Globus pallidus (tissue), 1 donor: ENCODE measurements around the gene UBXN11.
"Not testable (repeated sequence)": the region's sequence is repeated elsewhere in the genome, so short reads cannot be mapped to it uniquely, and the experiment has no call there.

Source experiments
- DNase-seq: peaks from one replicate; pipeline ENCODE4 v3.0.0-alpha.2; 2015; ENCODE audit warnings: low spot score

Gene UBXN11

DNA sequence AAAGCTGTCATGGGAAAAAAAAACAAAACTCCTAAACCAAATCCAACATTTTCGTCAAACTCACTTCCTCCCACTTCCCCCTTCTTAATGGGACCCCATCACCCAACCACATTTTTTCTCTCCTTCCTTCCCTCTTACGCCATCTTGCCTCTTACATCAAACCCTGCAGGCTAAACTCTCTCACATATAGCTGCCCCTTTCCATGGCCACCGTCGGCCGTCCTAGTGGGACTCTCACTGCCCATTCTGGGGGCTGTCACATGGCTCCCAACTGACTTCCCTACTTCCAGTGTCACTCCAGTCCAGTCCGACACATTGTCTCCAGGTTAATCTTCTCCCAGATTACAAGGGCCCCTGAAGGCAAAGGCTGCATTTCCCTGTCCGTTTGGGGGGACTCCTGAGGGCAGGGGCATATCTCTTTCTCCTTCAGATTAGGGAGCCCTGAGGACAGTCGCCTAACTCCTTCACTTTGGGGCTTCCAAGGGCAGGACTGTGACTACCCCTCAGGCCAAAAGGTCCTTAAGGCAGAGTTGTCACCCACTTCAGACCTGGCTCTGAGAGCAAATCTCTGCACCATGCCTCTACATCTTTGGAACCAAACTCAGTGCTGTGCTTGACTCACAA lies 658 bp downstream of the UBXN11 start:
- DNase-seq: no peak

DNA sequence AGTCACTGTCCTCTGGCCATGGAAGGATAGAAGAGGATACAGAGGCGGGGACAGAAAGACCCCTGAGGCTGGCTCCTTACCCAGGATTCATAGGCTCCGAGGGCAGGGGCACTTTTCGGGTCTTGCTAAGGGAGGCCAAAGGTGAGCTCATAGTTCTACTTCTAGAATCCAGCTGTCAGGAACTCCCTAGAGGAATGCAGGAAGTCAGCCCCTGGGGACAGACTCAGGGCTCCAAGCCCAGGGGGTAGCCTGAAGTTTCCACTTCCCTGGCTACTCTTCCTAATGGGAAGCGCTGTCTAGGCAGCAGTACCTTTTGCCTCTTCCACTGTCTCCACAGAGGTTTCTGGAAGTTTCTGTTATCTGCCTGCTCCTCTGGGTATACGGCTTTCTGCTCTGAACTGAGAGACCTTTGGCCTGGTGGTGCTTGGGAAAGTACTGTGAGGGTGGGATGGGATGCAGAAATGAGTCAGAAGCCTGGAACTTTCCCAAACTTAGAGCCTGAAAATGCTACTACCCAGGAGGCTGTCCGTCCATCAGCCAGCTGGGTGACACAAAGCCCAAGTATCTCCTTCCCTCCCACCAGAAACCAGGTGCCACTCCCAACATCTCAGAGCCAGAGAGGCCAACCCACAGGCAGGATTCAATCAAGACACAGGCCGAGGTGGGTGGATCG lies 3.6 kb downstream of the UBXN11 start:
- no peak for DNase-seq

DNA sequence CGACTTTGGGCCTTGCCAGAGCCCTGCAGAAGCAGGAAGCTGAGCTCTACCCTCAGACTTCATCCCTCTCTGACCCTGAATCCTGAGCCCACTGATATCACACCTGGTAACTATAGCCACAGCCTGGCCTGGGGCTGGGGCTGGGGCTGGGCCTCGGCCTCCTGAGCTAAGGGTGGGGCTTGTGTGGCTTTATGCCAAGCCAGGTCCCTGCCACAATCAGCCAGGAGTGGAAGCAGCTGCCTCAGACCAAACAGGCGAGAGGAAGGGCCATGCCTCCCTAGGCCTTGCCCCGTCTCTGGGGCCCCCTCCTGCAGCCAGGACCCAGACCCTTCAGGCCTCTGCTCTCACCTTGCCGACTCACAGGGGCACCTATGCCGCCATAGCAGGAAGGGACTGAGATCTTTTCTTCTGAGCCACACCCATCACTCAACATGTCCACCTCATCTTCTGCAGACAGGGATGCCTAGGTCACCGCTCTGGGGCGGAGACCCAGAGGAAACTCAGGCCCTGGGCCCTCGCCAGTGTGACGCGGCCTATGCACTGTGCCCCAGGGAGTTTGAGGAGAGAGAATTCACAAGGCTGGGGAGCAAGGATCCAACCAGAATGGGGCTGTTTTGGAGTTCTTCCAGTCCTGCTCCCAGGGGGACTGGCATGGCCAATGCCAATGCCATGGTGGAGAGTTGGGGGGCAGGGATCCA lies 5.7 kb downstream of the UBXN11 start:
- DNase-seq: no peak

DNA sequence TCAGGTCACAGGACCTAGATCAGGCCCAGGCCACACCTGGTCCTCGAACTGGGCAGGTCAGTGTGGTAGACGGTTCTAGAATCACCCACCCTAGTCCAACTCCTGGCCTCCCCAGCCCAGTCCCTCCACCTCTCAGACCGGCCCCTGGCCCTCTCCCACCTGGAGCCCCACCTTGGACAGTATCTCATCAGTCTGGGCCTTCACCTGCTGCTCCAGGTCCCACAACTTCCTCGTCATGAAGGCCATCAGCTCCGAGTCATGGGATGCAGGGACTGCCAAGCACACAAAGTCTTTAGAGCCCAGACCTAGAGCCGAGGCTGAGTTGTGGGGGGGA lies 8.7 kb downstream of the UBXN11 start:
- DNase-seq: no peak

DNA sequence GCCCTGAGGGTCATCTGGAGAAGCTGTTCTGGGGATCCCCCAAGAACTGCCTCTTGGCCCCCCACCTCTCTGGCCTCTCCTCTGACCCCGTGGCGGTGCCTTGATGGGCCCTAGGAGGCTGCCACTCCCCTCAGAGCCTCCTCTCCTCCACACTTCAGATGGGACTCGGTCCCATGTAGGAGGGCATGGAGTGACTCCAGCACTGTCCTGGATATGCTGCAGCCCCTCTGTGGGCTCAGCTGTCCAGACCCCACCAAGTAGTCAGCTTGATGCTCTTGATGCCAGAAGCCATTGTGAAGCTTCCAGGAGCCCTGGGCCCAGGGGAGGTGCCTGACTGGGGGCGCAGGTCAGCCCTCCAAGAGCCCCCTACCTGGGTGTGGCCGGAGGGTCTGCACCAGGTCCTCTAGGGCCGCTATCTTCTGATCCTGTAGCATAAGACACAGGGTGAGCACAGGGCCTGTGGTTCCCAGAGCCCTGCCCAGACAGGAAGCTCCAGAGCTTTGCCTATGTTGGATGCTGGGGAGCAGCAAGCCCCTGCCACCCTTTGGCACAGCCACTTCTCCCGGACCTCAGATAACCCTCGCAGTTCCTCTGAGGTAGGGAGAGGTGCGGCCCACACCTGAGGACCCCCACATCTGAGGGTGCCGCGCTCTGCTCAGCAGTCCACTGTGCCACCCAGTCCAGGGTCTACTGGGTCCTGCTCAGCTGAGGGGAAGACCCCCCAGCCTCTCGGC lies 9.2 kb downstream of the UBXN11 start:
- DNase-seq: no peak

DNA sequence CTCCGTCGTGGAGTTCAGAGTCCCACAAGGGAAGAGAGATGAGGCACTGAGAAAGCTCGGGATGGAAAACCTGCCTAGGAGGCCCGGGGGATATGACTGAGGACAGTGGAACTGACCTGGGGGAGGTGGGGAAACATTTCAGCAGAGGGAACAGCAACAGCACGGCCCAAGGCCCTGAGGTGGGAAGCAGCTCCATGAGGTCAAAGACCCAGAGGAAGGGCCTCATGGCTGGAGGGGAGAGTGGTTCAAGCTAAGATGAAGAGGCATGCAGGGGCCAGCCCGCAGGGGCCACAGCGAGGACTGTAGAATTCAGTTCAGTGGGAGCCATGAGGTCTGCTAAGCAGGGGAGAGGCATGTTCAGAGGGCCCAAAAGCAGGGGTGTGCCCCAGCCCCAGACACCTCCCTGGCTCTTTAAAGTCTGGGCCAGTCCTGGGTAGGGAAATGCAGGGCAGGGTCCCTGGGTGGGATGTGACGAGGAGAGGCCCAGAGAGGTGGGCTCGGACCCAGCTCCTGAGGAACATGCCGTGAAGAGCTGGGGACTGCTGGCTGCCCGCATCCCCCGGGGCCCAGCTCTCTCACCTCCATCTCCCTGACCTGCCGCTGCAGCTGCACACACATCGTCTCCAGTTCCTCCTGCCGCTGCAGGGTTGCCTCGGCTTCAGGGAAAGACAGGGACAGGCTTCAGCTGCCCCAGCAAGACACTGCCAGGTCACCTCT lies 9.9 kb downstream of the UBXN11 start:
- no peak for DNase-seq

DNA sequence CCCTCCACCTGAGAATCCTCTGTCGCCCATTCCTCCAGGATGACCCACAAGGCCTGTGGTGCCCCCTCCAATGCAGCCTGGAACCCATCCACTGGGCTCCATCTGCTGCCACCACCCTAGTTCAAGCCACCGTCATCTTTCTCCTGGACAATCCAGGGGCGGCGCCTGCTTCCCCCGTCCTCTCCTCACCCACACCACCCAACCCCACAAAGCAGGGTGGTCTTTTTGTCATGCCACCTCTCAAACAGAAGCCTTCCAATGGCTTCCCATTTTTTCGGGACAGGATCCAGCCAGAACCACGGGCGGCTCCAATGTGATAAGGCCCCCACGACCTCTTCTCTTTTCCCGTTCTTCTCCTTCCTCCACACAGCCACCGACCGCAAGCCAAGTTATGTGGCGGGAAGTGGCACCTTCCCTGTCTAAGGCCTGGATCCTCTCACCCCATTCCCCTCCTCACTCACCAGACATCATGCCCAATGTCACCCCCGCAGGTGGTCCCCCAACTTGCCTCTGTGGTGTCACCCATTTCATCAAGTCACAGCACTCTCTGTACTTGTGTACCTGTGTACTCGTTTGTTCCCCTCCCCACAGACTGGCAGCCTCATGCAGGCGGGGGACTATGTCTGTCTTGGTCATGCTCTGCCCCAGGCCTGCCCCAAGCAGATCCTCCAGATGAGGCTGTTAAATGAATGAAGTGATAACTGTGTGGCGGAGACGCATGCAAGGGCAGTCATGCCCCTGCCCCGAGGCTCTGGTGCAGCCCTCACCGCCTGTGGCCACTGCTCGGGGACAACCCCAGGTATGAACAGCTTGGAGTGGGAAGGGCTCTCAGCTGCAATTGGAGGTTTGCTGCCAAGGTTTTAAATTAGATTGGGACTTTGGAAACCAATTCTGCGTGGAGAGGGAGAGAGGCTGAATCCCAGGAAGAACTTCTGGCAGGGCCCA lies 11.0 kb downstream of the UBXN11 start:
- no peak for DNase-seq

DNA sequence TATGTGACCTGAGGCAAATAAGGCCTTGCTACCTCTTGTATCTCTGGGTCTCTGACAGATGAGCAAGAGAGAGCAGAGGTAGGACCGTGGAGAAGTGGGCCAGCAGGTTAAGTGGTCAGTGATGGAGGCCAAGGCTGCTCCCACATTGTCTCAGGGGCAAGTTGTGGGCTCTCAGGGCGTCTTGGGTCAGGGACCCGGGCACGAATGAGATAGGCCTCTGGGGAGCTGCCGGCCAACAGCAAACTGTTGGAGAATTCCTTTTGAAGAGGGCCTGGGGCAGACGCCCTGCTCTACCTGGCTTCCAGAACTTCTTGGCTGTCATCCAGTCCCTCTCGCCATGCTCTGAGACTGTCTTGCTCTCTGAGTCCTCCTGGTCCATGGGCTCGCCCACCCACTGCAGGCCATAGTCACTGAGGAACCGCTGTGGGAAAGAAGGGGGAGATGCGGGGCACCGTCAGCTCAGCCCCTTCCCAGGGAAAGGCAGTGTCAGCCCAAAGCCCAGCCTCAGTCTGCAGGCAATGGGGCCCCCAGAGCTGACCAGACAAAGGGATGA lies 12.4 kb downstream of the UBXN11 start:
- DNase-seq: no peak

DNA sequence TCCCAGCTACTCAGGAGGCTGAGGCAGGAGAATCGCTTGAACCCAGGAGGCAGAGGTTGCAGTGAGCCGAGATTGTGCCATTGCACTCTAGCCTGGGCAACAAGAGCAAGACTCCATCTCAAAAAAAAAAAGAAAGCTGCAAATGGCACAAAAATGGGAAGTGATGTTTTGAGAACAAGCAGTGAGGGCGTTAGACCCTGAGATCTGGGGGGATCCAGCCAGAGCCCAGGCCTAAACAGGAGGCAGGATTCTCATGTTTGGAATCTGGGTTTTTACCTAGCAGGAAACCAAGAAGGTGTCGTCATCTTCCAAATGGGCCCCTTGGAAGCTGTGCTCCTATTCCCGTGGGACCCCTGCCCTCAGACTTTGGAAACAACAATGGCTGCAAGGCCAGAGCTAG lies 13.7 kb downstream of the UBXN11 start:
- DNase-seq: not testable (repeated sequence)

DNA sequence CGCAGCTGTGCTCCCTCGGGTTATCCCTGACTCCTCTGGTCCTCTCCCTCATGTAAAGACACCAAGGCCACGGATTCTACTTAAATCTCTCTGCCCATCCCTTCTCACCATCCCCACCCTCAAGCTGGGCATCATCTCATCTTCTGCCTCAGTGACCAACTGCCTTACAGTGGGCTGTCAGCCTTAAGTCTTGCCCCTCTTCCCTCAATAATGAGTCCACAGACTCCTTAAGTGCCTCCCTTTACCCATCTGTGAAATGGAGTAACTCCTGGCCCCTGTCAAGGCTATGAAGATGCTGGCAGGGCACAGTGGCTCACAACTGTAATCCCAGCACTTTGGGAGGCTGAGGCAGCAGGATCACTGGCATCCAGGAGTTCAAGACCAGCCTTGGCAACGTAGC lies 14.5 kb downstream of the UBXN11 start:
- no peak for DNase-seq

DNA sequence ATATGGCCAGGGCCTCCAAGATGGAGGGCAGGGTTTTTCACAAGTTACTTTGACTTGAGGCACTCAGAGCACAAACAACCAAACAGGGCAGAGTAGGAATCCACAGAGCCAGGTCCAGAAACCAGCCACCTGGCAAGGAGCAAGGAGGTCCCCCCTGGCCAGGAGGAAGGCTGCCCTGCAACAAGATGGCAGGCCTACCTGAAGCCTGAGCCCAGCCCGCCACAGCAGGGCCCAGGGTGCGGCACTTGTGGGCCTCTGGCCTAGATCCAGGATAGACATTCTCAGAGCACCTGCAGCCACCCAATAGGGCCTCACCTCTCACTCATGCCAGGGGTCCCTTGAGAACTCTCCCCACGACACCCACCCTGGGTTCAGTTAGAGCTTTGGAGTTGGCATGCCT lies 15.0 kb downstream of the UBXN11 start:
- no peak for DNase-seq

DNA sequence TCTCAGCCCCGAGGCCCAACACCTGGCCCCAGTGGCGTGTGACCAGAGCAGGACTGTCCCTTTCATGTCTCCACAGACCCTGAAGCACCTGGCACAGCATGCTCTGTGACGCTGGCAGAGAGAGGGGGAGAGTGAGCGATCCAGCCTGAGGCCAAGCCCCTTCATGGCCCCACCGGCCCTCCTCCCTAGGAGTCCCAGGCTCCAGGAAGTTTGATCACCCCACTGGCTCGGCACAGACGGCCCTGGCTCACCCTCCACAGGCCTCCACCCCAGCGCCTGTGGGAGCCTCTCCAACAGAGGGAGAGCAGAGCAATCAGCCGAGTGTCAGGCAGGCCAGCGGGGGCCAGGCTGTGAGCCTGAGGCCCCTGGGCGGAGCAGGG lies 15.6 kb downstream of the UBXN11 start:
- no peak for DNase-seq

DNA sequence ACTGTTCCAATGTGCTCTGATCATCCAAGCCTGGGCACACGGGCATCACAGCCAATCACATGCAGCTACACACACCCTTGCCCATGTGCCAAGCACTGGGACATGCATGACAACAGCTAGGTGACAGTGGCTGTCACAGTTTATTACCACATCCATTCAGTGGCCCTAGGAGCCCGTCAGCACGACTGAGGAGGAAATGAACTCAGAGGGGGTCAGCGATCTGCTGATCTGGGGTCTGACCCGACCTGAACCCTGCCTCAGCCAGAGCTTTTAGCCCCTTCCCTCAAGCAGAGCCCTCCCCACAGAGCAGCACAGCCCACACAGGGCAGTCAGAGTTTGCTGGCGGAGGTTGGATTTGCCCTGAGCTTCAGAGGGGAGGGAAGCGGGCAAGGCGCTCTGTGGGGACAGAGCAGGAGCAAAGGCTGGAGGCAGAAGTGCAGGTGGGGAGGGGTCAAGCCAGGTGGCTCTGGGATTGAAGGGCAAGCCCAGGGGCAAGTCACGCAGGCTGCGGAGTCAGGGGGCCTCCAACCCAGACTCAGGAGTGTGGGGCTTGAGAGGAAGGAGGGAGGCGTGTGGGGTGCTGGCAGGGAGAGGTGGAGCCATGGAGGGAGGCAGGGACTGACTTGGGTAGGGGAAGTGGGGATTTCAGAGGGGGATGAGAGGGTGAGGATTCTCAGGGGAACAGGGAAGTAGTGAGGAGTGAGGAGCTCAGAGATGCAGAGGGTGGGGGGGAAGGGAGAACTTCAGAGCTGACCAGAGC lies 16.1 kb downstream of the UBXN11 start:
- DNase-seq: no peak

DNA sequence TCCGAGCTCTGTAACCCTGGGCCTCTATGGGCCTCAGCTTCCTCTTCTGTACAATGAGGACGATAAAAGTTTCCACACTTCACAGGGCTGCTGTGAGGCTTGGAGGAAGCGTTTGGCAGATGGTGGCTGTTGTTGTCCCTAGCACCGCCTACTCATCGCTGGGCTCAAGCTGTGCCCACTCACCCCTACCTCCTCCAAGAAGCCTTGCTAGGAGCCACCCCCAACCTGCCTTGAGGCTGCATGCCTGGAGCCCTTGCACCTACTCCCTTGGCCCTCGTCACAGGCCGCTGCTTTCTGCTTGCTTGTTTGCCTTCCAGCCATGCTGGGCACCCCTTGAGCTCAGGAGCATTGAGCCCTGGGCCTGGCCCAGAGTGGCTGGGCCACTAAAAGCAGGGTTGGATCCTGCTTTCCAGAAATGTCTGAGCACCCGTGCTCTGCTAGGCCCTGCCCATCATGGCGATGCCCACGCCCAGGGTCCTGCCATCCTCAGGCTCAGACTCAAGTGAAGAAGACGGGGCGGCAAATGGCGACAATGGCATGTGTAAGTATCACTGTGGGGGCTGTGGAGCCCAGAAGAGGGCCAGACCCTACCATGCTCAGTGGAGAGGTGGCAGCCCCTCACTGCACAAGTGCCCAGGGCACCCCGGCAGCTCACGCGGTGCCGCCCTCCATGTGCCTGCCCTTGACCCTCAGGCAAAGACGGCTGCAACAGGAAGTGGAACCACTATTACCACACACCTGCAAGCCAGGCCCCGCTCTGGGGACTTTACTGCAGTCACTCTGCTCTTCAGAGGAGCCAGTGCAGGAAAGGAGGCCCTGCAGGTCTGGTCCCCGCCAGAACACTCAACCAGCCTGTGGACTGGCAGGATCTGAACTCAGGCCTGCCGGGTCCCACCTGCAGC lies 17.0 kb downstream of the UBXN11 start:
- DNase-seq: no peak

DNA sequence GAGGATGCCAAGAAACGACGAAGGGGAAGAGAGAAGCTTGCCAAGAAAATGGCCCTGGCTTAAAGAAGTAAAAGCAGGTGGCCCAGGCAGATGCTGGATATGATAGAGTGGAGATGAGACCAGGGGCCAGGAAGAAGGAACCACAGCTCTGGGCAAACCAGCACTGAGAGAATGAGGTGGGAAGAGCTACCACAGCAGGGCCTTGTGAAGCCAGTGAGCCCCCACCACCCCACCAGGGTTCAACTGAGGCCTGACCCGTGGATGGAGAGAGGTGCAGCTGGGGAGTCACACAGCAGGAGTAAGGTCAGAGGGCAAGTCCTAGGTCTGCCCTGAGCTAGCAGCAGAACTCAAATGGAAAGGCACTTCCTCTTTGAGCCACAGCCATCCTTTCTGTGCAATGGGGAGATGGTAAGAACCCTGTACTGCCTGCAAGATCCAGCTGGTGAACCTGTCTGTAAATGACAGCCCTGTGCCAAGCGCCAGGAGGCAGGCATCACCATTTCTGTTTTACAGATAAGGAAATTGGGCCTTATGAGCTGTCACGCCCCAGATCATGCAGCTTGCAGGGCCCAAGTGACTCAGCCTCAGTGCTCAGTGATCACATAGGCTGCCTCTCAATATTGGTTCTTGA lies 18.0 kb downstream of the UBXN11 start:
- no peak for DNase-seq

DNA sequence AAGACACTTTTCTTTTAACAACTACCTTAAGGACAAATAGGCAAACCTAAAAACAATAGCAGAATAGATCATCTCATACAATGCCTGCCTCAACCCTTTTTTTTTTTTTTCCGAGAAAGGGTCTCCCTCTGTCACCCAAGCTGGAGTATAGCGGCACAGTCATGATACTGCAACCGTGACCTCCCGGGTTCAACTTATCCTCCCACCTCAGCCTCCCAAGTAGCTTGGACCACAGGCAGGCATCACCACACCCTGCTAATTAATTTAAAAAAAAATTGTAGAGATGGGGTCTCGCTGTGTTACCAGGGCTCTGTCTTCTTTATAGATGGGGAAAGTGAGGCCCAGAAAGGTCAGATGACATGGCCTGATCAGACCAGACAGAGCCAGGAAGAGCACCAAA lies 18.6 kb downstream of the UBXN11 start:
- no peak for DNase-seq

DNA sequence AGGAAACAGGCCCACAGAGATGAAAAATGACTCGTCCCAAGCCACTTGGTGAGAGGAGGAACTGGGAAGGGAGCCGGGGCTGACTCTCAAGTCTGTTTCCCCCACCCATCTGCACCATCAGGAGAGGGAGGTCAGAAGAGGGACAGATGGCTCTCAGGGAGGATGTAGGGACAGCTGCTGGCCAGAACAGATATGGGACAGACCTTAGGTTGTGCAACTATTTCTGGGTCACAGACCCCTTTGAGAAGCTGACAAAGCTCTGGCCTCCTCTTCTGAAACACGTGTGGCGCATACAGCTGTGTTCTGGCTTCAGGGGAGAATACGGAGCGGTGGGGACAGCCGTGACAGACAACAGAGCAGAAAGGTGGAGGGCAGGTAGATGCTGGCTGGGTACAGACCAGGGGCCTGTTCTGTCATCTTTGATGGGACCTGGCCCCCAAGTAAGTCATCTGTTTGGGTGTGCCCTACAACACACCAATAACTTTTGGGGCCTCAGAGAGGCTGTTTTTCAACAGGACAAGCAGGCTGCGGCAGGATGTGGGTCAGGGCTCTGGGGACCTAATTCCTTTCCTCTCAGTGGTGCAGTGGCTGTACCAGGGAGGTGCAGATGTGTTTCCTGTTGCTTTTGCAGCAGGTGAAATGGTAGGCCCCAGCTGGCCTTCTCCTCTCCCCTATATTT lies 19.3 kb downstream of the UBXN11 start:
- no peak for DNase-seq

DNA sequence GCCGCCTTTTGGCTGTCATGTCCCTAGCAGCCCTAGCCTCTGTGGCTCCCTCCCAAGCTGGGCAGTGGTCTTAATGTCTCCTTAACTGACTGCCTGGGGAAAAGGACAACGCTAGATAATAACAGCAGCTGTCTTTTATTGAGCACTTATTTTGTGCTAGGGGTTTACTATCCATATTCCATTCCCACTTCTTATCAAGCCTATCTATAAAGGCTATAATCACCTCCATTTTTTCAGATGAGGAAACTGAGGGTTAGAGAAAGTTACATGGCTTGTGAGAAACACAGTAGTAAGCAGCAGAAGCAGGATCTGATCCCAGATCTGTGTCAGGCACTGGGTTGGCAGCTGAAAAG lies 20.4 kb downstream of the UBXN11 start:
- no peak for DNase-seq
